Activated T-cell treated with anti-CD3 and anti-CD28 coated beads, Interleukin-2, amount 50 U/mL, for 24 hours (primary cell): ENCODE results near the gene SERTM1.

Experiments
- DNase-seq: peaks from one replicate; pipeline ENCODE4 v3.0.0-alpha.2; 2020
- H3K27ac Mint-ChIP-seq: 2 replicates; pipeline ENCODE4 v1.8.0; 2020; ENCODE audit warnings: mild to moderate bottlenecking, mixed read lengths
- H3K27me3 Mint-ChIP-seq: 2 replicates; pipeline ENCODE4 v1.8.0; 2020; ENCODE audit warnings: mixed read lengths
- H3K36me3 Mint-ChIP-seq: 2 replicates; pipeline ENCODE4 v1.8.0; 2020; ENCODE audit warnings: low read depth, mixed read lengths
- H3K4me1 Mint-ChIP-seq: 2 replicates; pipeline ENCODE4 v1.8.0; 2020; ENCODE audit warnings: low read depth, mixed read lengths
- H3K4me3 Mint-ChIP-seq: 2 replicates; pipeline ENCODE4 v1.8.0; 2020; ENCODE audit warnings: mild to moderate bottlenecking, moderate library complexity, mixed read lengths
- H3K9me3 Mint-ChIP-seq: 2 replicates; pipeline ENCODE4 v1.8.0; 2020; ENCODE audit warnings: mixed read lengths

The SERTM1 gene

GRCh38 chr13:36725936-36726335 is 52.1 kb downstream of the SERTM1 start:
- H3K4me1 Mint-ChIP-seq = no peaks in the 10 kb centered on the region
- peaks cover 26% of the 10 kb centered on the region for H3K27me3 Mint-ChIP-seq
- H3K36me3 Mint-ChIP-seq = no peaks in the 10 kb centered on the region
- no peak overlapping the region for H3K27ac Mint-ChIP-seq
- no peak overlapping the region for H3K4me3 Mint-ChIP-seq
- no peaks in the 10 kb centered on the region for H3K9me3 Mint-ChIP-seq
- DNase-seq = no peak

- Mint-ChIP-seq H3K27me3 (peaks cover 9% of the 10 kb centered on the region), H3K4me3 (no peak overlapping the region), H3K27ac (no peak overlapping the region), H3K36me3 (no peaks in the 10 kb centered on the region), H3K9me3 (no peaks in the 10 kb centered on the region), H3K4me1 (no peaks in the 10 kb centered on the region)
- DNase-seq = no peak
Measured at GRCh38 chr13:36728006-36728405, 54.2 kb downstream of the SERTM1 start.

DNA sequence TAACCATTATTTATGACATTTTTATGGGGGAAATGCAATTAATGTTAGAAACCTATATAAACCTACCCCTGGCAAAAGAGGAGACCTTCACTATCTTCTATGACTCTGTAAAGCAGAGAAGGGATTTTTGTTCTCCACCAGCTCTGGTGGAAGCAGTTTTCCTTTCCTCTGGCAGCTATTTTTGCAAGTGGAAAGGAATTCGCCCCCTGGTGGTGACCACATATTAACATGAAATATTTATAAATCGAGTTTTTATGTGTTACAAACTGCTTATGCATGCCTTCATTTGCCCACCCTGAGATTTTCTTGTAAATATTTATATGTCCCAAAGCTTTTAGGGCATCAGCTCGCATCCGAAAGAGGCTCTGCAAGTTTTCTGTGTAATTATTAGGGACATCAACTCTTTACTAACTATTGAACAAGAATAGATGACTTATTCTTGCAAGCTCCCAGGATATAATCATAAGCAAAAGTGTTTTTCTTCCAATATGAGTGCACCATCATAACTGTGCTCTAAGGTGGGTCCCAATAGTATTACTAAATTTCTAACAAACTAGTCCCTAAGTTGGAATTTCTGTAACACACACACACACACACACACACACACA is 62.4 kb downstream of the SERTM1 start:
- H3K27me3 Mint-ChIP-seq = no peaks in the 10 kb centered on the region
- no peak overlapping the region for H3K27ac Mint-ChIP-seq
- DNase-seq = no peak
- no peaks in the 10 kb centered on the region for H3K36me3 Mint-ChIP-seq
- no peaks in the 10 kb centered on the region for H3K4me1 Mint-ChIP-seq
- H3K4me3 Mint-ChIP-seq = no peak overlapping the region
- H3K9me3 Mint-ChIP-seq = no peaks in the 10 kb centered on the region

DNA sequence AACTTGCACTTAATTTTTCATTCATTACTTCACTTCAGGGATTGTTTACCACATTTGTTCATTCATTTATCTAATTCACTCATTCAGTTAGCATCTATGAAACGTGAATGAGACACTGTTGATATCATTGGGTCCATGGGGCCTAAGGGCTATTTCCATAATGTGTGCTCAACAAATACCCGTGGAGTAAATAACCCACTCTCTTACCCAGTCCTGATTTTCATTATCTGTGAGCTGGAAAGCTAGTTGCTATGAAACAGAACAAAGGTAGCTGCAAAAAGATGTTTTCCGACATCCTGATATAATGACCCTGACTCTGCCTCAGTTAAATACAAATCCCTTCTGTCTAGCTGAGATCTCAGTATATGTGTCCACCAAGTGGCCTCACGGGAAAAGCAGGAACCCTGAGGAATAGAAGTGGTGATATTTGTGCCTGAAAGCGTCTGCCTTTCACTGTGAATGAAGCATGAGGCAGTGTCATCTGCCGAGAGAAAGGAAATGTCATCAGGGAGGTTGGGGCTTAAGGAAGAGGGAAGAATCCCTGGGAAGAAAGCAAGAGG is 63.8 kb downstream of the SERTM1 start:
- Mint-ChIP-seq H3K4me3 (no peak overlapping the region), H3K36me3 (no peaks in the 10 kb centered on the region), H3K4me1 (no peaks in the 10 kb centered on the region), H3K27me3 (no peaks in the 10 kb centered on the region), H3K9me3 (no peaks in the 10 kb centered on the region), H3K27ac (no peak overlapping the region)
- DNase-seq = no peak

GRCh38 chr13:36745436-36745835 is 71.6 kb downstream of the SERTM1 start:
- Mint-ChIP-seq H3K4me1 (no peaks in the 10 kb centered on the region), H3K27ac (no peak overlapping the region), H3K27me3 (peaks cover 6% of the 10 kb centered on the region), H3K4me3 (no peak overlapping the region), H3K9me3 (no peaks in the 10 kb centered on the region), H3K36me3 (no peaks in the 10 kb centered on the region)
- DNase-seq = no peak

- H3K27me3 Mint-ChIP-seq = peaks cover 6% of the 10 kb centered on the region
Measured at GRCh38 chr13:36746051-36746450, 72.2 kb downstream of the SERTM1 start.

More at GRCh38 chr13:36746051-36746450, 72.2 kb downstream of the SERTM1 start:
- Mint-ChIP-seq H3K4me3 (no peak overlapping the region), H3K36me3 (no peaks in the 10 kb centered on the region), H3K27ac (no peak overlapping the region), H3K9me3 (no peaks in the 10 kb centered on the region), H3K4me1 (no peaks in the 10 kb centered on the region)
- DNase-seq = no peak
